ENCODE results near the gene CCR3.
"Not testable (repeated sequence)": the region's sequence is repeated elsewhere in the genome, so short reads cannot be mapped to it uniquely, and the experiment has no call there.

CCR3 gene

GRCh38 chr3:46202535-46202934 is 39.7 kb upstream of the CCR3 start:
- H3K4me3 ChIP-seq (ENCODE audit: low read depth, low read length) = no peak overlapping the region

GRCh38 chr3:46203681-46204080 is 38.6 kb upstream of the CCR3 start:
- no peak for TF ChIP-seq CTCF (IDR thresholded peaks at IDR 0.05; ENCODE audit: low read depth, low read length)
- H3K4me3 ChIP-seq (ENCODE audit: low read depth, low read length) = no peak overlapping the region

More at GRCh38 chr3:46202535-46202934, 39.7 kb upstream of the CCR3 start:
- TF ChIP-seq CTCF (IDR thresholded peaks at IDR 0.05; ENCODE audit: low read depth, low read length) = no peak

- H3K4me3 ChIP-seq (ENCODE audit: low read depth, low read length) = no peak overlapping the region
- TF ChIP-seq CTCF (IDR thresholded peaks at IDR 0.05; ENCODE audit: low read depth, low read length) = no peak
These were observed 36.8 kb upstream of the CCR3 start for GRCh38 chr3:46205286-46205960.

- TF ChIP-seq CTCF (IDR thresholded peaks at IDR 0.05; ENCODE audit: low read depth, low read length) = no peak
- no peak overlapping the region for H3K4me3 ChIP-seq (ENCODE audit: low read depth, low read length)
These were observed 35.8 kb upstream of the CCR3 start for GRCh38 chr3:46206282-46207015.

- H3K4me3 ChIP-seq (ENCODE audit: low read depth, low read length) = not testable (repeated sequence)
These were observed 34.7 kb upstream of the CCR3 start for GRCh38 chr3:46207514-46207913.

- H3K4me3 ChIP-seq (ENCODE audit: low read depth, low read length) = no peak within 1 kb of the TSS
- peak; percentile 67 for TF ChIP-seq CTCF (IDR thresholded peaks at IDR 0.05; ENCODE audit: low read depth, low read length)
These were observed 34.0 kb upstream of the CCR3 start, which contains the start of gene CCR1 for GRCh38 chr3:46208167-46208704. CCR1 (minus strand) TSS chr3:46208313; CDS start chr3:46204313, 4,000 bp downstream.

GRCh38 chr3:46209053-46209452 is 33.2 kb upstream of the CCR3 start:
- no peak overlapping the region for H3K4me3 ChIP-seq (ENCODE audit: low read depth, low read length)
- no peak for TF ChIP-seq CTCF (IDR thresholded peaks at IDR 0.05; ENCODE audit: low read depth, low read length)

All from WI38 (cell line).